AG09309 (cell line): Measurements from ENCODE around the gene SUGP1.

ENCODE experiments used
- DNase-seq: peaks from one replicate; pipeline ENCODE4 v3.0.0-alpha.2; 2010; ENCODE audit warnings: low read depth
- H3K4me3 ChIP-seq: 2 replicates; pipeline ENCODE4 v1.5.1; 2011; ENCODE audit warnings: mild to moderate bottlenecking, low read depth, low read length, moderate library complexity; ENCODE audit not compliant: control insufficient read depth
- TF ChIP-seq, protein P1 (sequence below): IDR thresholded peaks from 2 replicates; pipeline ENCODE4 v1.5.1; 2011; ENCODE audit warnings: mild to moderate bottlenecking, low read depth, low read length, inconsistent platforms; ENCODE audit not compliant: insufficient read depth, control insufficient read depth; ENCODE audit errors: missing control alignments

The SUGP1 gene

DNA sequence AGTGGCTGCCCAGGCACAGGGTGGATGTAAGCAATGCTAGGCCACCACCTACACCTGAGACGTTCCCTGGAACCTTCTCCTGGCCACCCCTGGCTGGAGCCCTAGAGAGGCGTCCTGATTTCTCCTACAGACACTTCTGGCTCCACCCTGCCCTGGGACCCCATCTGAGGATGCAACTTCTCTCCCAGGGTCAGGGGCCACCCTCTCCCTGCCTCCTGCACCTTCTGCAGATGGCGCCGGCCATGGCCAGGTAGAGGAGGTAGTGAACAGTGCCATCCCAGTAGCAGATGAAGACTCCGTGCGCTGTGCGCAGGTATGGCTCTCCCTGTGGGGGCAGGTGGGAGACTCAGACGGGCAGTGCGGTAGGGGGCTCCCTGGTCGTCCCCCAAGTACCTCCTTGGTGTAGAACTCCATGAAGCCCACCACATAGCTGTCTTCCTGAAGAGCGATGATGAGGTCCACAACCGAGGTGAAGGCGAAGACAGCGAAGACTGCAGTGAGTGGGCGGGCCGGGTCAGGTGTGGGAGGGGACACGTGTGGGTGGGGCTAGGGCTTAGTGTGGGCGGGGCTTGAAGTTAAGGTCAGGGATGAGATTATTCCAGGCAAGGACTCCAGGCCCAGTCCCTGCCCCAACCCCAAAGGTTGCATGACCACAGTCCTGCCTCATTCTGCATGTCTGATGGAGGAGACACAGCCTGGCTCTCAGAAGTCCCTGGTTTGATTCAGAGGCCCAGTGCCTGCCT is 50.2 kb downstream of the SUGP1 start:
- H3K4me3 ChIP-seq: no peak overlapping the region
- no peak for DNase-seq
- TF ChIP-seq, protein P1, sequence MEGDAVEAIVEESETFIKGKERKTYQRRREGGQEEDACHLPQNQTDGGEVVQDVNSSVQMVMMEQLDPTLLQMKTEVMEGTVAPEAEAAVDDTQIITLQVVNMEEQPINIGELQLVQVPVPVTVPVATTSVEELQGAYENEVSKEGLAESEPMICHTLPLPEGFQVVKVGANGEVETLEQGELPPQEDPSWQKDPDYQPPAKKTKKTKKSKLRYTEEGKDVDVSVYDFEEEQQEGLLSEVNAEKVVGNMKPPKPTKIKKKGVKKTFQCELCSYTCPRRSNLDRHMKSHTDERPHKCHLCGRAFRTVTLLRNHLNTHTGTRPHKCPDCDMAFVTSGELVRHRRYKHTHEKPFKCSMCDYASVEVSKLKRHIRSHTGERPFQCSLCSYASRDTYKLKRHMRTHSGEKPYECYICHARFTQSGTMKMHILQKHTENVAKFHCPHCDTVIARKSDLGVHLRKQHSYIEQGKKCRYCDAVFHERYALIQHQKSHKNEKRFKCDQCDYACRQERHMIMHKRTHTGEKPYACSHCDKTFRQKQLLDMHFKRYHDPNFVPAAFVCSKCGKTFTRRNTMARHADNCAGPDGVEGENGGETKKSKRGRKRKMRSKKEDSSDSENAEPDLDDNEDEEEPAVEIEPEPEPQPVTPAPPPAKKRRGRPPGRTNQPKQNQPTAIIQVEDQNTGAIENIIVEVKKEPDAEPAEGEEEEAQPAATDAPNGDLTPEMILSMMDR: no peak

DNA sequence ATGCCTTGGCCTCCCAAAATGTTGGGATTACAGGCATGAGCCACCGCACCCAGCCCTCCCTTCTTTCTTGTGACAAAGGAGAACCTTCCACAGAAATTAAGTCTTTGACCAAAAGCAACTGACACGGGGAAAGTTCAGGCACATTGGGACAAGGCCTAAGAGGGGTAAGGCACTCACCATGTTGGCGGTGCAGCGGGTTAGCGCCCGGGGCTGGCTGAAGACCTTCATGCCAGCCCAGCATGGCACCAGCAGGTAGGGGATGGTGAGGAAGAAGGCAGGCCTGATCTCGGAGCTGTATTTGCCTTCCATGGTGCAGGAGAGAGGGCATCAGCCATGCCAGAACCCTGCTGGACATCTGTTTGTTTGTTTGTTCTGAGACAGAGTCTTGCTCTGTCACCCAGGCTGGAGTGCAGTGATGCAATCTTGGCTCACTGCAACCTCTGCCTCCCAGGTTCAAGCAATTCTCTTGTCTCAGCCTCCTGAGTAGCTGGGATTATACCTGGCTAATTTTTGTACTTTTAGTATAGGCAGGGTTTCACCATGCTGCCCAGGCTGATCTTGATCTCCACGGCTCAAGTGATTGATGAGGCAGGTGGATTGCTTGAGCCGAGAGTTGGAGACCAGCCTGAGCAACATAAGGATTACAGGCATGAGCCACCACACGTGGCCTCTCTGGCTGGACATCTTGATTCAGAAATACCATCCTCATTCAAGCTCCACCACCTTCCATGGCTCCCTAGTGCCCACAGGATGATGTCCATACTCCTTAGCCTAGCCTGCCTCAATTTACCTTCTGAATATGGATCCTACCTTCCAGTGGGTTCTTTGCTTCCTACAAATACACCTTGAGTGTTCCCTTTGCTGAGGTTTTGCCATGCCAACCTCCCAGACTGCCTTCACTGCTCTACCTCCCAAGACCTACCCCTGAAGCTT is 51.6 kb downstream of the SUGP1 start:
- no peak for DNase-seq
- TF ChIP-seq, protein P1: no peak
- no peak overlapping the region for H3K4me3 ChIP-seq

DNA sequence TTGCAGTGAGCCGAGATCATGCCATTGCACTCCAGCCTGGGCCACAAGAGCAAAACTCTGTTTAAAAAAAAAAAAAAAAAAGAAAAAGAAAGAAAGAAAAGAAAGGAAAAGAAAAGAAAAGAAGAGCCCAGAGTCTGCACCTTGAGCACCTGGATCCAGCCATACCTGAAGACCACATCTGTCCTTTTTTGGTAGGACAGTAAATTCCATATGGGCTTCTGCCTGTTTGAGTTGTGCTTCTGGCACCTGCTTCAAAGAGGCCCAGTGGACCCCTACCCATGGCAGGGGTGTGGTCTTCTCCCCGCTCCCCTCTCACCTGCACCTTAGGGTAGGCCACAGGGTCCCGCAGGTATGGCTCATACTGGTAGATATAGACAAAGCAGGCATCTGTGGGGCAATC is 53.0 kb downstream of the SUGP1 start:
- TF ChIP-seq, protein P1: no peak
- no peak for DNase-seq
- H3K4me3 ChIP-seq: no peak overlapping the region

- H3K4me3 ChIP-seq: no peak overlapping the region
- TF ChIP-seq, protein P1: no peak
- no peak for DNase-seq
Measured at GRCh38 chr19:19263886-19264487, 56.3 kb downstream of the SUGP1 start.

DNA sequence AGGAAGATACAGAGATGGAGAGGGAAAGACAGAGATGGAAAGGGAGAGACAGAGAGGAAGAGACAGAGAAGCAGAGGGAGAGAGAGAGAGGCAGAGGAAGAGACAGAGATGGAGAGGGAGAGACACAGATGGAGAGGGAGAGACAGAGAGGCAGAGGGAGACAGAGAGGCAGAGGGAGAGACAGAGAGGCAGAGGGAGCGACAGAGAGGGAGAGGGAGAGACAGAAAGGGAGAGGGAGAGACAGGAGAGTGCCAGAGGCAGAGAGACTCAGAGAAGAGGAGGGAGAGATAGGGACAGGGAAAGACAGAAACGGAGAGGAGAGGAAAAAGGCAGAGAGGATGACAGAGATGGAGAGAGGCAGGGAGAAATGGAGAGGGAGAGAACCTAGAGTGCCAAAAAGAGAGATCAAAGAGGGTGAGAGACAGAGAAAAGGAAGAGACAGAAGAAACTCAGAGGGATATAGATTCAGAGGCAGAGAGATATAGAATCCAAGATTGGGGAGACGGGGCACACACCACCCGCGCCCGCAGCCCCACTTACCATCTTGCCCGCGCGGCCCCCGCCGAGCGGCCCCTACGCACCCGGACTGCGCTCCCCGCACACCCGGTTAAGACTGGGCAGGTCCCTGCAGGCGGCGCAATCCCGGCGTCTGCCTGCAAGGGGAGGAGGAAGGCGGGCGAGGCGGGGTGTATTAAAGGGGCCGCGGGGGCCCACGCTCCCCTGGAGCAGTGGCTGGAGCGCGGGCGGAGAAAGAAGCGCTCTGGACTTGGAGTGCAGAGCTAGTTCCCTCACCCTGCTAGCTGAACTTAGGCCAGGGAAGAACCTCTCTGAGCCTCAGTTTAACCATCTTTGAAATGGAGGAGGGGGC is 57.9 kb downstream of the SUGP1 start:
- TF ChIP-seq, protein P1: no peak
- DNase-seq: no peak
- no peak overlapping the region for H3K4me3 ChIP-seq
